GM13977 (cell line): ENCODE data around the gene CTNND2.

Source experiments
- DNase-seq: peaks from one replicate; pipeline ENCODE4 v3.0.0; 2012; ENCODE audit warnings: low spot score
- CTCF ChIP-seq: IDR thresholded peaks from 2 replicates; pipeline ENCODE4 v1.5.1; 2012; ENCODE audit warnings: mild to moderate bottlenecking, control low read depth; ENCODE audit not compliant: insufficient read depth; ENCODE audit errors: extremely low read depth, missing control alignments
- in situ Hi-C: fragments of 300-500 bp; cut with MboI; formaldehyde crosslinking; loops from one replicate; pipeline ENCODE4 v1.12.0; 2022; ENCODE audit warnings: low sequenced_read_pairs, low pct_unique_long_range_greater_than_20kb, mixed read lengths, inconsistent platforms; ENCODE audit not compliant: unreplicated experiment

CTNND2 gene

GRCh38 chr5:10927608-10928007, 976.6 kb downstream of the CTNND2 start:
- in situ Hi-C loops, result no loop called here
- DNase-seq, result no peak
- TF ChIP-seq CTCF, result no peak

GRCh38 chr5:10923310-10923709, 980.9 kb downstream of the CTNND2 start:
- no peak for TF ChIP-seq CTCF
- in situ Hi-C loops, result no loop called here
- no peak for DNase-seq
